Activated CD4-positive, CD25-positive, alpha-beta regulatory T cell treated with anti-CD3 and anti-CD28 coated beads, Interleukin-2, amount 50 U/mL, for 24 hours (primary cell): ENCODE results near the gene ATXN2.
"Not testable (repeated sequence)": the region's sequence is repeated elsewhere in the genome, so short reads cannot be mapped to it uniquely, and the experiment has no call there.

Source experiments
- ATAC-seq, 2 donors: fragments of 150-1000 bp; cut with Tn5 transposase; one replicate each; pipeline ENCODE4 v1.10.0; 2021; ENCODE audit warnings: mild to moderate bottlenecking in 1 of 2, moderate library complexity in 1 of 2

The ATXN2 gene, protein sequence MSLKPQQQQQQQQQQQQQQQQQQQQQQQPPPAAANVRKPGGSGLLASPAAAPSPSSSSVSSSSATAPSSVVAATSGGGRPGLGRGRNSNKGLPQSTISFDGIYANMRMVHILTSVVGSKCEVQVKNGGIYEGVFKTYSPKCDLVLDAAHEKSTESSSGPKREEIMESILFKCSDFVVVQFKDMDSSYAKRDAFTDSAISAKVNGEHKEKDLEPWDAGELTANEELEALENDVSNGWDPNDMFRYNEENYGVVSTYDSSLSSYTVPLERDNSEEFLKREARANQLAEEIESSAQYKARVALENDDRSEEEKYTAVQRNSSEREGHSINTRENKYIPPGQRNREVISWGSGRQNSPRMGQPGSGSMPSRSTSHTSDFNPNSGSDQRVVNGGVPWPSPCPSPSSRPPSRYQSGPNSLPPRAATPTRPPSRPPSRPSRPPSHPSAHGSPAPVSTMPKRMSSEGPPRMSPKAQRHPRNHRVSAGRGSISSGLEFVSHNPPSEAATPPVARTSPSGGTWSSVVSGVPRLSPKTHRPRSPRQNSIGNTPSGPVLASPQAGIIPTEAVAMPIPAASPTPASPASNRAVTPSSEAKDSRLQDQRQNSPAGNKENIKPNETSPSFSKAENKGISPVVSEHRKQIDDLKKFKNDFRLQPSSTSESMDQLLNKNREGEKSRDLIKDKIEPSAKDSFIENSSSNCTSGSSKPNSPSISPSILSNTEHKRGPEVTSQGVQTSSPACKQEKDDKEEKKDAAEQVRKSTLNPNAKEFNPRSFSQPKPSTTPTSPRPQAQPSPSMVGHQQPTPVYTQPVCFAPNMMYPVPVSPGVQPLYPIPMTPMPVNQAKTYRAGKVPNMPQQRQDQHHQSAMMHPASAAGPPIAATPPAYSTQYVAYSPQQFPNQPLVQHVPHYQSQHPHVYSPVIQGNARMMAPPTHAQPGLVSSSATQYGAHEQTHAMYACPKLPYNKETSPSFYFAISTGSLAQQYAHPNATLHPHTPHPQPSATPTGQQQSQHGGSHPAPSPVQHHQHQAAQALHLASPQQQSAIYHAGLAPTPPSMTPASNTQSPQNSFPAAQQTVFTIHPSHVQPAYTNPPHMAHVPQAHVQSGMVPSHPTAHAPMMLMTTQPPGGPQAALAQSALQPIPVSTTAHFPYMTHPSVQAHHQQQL

DNA sequence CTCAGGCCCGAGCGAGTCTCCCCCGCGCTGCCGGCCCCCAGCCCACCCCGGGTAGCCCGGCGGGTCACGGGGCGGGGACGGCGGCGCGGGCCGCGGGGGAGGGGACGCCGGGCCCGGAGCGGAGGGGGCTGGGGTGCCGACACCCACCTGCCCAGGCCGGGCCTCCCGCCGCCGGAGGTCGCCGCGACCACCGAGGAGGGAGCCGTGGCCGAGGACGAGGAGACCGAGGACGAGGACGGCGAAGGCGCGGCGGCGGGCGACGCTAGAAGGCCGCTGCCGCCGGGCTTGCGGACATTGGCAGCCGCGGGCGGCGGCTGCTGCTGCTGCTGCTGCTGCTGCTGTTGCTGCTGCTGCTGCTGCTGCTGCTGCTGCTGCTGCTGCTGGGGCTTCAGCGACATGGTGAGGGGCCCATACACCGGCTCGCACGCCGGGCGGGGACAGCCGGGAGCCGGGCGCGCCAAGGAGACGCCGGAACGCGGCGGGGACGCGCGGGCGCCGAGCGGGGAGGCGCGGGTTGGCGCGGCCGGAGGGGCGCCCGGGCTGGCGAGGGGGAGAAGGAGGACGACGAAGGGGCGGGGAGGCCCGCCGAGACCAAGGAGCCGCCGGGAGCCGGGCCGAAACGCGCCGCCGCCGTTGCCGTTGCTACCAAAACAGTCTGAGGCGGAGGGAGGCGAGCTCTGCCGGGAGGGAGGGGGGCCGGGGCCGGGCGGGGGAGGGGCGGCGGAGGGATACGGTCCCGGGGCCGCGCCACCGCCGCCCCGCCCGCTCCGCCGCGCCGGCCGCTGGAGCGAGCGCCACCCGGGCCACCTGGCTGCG is at the start of gene ATXN2:
ATXN2 (minus strand) TSS at position 679 of the 816 bp plus-strand sequence; CDS start at position 398, 281 bp downstream.
- peak; percentile 57 to 60 for ATAC-seq

DNA sequence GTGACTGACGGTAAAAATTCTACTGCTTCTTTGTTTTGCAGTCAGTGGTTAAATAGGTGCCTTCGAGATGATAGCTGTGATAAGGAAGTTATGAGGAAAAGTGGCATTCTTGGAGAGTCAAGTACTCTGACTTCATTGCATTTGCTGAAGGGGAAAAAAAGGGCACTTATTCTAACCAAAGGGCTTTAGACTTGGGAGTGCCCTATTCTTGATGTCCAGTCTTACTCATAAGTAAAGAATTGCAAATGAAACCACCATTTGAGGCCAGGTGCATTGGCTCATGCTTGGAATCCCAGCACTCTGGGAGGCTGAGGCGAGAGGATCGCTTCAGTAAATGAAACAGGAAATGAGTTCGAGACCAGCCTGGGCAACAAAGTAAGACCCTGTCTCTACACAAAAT is 46.3 kb upstream of the ATXN2 start:
- no peak for ATAC-seq

DNA sequence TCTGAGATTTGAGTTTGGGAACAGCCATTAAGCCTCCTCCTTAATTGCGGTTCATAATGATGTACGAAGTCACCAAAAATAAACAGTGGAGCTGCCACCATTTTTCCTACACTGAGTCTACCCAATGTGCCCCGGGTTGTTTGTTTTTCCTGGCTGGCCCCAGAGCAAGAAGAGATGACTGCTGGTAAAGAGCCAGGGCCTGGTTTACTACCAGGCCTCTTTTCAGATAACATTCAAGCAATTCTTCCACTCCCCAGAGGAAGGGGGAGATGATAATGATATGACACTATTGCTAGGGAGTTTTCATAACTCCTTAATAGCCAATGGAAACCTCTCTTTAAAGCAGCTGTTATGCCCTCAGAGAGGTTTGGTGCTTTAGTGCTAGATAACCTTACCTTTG is 44.3 kb upstream of the ATXN2 start:
- ATAC-seq, result no peak

DNA sequence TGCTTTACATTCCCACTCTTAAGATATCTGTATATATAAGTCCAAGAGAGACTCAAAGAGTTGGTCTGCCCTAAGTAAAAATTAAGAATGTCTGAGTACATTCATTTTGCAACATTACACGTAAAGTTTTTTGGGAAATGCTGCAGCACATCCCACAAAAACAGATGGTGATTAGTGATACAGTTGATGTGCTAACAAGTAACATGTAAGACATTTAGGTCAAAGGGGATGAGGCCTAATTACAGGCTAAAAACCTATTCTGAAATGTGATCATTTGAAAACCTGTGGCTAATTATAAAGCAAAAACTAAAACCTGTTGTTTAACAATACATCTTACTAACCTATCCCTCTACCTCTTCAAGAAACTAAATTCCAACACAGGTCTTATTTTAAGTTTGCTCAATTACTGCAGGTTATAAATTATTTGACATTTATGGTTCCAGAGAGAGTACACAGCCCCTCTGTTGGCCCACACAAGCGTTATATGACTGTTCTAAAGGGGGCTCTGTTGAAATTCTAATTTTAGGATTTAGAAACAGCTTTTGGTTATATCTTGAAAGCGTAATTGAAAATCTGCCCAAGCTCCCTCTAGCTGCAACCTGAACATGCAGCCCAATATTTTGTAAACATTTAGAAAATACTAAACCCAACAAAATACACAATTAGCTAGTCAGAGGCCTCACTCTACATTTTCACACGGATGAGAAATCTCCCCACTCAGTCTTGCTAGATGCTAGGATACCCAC is 43.7 kb upstream of the ATXN2 start:
- no peak for ATAC-seq

DNA sequence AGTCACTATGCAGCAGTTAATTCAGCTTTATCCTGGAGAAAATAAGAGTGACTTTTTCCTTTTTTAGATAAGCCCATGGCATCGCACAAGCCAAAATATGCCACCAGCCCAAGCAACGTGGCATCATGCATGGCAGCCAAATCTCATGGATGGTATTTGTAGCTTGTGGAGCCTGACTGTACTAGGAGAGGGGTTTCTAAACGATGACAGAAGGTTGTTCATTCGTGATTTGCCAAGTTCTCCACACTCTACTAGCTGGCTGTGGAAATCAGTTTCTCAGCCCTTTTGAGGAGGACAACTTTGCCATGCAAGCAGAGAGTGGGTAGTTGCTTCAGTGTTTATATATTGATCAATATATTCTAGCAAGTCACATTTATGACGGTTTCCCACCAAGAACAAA is 41.4 kb upstream of the ATXN2 start:
- ATAC-seq, result no peak

DNA sequence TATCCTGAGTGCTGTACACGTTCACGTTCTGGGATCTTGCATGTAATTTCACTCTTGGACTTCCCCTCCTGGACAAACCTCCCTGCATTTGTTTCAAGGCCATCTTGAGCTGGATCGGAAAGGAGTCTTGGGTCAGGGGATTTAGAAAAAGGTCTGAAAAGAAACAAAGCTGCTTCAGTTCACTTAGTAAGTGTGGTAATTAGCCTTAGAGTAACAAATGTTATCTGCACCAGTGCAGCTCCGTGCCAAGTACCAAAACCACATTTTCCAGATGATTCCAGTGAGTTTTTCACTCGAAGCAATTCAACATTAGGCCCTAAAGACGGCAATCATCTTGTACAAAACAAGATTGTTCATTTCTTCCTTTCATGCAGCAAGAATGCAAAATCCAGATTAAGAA is 39.4 kb upstream of the ATXN2 start:
- ATAC-seq, result no peak

DNA sequence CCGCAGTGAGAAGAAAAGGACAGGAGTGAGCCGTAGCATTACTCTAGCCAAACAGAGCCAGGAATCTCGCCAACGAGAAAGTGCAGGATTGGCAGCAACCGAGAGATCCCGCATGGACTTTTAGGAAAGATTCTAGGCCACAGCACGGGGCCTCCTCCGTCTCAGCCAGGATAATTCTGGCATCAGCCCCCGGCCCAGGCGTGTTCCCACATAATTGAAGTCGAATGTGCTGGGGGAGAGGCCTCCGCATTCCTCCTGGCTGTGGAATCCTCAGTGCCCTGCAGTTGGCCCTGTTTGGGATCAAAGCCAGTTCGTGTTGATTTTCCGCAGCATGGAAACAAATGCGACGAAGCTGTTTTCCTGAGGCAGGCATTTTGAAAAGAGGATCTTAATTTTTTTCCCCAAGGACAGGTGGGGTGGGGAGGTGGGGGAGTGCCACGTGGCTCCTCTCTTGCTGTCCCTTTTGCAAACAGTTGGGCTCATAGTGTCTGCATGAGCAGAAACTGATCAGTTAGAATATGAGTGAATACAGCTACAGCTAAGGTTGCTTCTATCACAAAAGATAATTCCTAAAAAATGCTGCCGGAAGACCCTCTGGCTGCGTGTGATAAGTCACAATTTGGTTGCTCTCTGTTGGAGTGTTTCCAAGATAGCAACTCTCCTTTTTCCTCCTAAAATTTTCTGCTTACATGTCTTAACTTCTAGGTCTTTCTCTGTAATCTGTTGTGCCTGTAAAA is 37.3 kb upstream of the ATXN2 start:
- no peak for ATAC-seq

DNA sequence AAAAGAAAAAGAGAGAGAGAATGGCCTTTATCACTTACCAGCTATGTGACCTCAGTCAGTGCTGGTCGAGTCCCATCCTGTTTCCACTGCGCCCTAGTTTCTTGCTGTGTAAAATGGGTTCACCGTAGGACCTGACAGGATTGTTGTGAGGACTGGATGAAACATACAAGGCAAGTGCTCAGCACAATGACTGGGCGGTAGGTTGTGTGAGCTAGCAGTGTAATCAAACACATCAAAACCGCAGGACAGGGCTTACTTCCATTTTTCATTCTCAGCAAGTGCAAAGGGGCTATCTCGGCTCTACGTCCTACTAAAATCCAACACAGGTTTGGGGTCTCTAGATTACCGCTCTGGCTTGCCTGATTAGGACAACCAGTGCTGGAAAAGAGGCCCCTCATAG is 36.4 kb upstream of the ATXN2 start:
- no peak for ATAC-seq

DNA sequence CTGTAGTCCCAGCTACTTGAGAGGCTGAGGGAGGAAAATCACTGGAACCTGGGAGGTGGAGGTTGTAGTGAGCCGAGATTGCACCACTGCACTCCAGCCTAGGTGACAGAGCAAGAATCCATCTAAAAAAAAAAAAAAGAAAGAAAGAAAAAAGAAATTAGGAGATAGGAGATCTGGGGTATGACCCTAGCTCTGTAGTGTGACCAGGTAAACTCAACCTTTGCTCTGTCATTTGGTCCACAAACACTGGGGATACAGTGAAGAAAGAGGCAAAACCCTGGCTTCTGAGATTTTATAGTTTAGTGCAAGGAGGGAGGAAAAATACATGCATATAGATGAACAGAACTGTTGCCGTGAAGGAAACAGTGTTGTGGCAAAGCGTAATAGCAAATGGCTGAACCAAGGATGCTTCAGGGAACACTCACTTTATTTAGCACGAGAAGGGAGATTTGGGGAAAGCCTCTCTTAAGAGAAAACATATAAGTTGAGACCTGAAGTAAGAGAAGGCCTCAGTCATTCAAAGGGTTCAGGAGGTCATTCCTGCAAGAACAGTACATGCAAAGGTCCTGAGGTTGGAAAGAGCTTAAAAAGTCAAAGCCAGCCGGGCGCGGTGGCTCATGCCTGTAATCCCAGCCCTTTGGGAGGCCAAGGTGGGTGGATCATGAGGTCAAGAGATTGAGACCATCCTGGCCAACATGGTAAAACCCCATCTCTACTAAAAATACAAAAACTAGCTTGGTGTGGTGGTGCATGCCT is 29.6 kb upstream of the ATXN2 start:
- ATAC-seq, result no peak

DNA sequence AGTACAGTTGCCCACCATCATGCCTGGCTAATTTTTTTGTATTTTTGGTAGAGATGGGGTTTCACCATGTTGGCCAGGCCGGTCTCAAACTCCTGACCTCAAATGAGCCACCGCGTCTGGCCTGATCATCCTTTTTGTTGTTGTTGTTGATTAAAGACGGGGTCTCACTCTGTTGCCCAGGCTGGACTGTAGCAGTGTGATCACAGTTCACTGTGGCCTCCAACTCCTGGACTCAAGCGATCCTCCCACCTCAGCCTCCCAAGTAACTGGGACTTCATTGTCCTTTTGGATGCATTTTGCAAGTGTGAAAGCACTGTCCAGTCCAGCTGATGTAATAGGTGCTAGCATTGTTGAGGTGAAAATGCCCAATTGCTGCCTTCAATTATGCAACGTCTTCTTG is 27.1 kb upstream of the ATXN2 start:
- no peak for ATAC-seq

DNA sequence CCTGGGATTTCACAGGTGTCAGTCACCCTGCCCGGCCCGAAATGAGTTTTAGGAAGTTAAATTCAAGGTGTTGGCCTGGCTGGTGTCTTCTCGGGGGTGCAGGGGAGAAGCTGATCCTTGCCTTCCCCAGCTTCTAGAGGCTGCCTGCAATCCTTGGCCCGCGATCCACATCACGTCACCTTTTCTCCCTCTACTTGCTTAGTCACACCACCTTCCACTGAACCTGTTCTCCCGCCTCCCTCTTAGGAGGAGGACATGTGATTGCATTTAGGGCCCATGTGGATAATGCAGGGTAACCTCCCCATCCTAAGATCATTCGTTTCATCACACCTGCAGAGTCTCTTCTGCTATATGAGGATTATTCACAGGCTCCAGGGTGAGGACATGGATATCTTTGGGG is 25.4 kb upstream of the ATXN2 start:
- no peak for ATAC-seq

DNA sequence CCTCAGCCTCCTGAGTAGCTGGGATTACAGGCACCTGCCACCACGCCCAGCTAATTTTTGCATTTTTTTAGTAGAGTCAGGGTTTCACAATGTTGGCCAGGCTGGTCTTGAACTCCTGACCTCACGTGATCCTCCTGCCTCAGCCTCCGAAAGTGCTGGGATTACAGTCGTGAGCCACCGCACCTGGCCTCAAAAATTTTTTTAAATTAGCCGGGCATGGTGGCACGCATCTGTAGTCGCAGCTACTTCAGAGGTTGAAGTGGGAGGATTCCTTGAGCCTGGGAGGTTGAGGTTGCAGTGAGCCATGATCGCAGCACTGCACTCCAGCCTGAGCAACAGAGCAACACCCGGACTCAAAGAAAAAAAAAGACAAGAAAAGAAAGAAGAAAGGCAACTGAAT is 18.7 kb upstream of the ATXN2 start:
- not testable (repeated sequence) for ATAC-seq

DNA sequence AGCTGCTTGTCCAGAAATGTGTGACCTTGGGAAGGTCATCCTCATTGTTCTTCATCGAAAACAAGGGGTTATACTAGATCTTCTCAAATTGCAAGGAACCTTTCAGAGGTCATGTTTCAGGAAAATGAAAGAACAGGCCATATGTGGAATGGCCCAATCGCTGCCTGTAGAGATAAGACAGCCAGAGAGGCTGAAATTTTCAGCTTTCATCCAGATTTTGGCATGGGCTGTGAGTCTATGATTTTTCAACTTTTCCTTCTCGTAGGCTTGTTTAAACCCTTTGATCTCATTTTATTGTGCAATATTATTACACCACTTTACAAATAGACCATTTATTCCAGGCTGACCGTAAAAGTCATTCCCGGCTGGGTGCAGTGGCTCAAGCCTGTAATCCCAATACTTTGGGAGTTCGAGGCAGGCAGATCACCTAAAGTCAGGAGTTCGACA is 17.1 kb upstream of the ATXN2 start:
- no peak for ATAC-seq

DNA sequence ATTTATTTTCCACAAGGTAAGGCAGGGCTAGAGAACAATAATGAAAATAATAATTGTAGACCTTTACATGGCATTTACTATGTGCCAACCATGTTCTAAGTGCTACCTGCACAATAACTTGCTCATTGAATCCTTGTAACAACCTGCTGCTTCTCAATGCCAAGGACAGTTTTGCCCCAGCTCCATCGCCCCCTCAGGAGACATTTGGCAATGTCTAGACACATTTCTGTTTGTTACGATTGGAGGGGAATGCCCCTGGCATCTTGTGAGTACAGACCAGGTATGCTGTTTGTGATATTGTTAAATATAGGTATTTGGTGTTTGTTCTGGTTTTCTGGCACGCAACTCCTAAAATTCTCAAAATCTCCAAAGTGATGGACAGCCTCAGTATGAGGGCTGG is 8.1 kb upstream of the ATXN2 start:
- no peak for ATAC-seq

DNA sequence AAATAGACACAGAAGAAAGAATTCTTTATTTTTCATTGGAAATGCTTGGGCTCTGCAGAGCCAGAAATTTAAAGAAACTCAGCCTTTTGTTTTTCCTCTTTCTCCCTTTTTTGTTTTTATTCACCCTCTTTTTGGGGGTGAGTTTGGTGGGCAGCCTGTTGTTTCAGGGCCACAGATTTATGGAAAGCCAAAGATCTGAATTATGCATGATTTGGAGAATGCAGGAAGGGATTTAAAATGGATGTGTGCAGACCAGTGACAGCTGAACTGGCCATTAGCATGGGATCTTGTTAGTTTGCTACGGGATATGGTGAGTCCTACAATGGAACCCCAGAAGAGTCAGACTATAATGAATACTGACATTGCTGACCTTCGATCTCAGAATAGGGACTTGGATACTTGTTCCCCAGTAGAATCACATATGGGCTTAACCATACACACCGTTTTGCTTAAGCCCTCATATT is 7.7 kb upstream of the ATXN2 start:
- no peak for ATAC-seq

DNA sequence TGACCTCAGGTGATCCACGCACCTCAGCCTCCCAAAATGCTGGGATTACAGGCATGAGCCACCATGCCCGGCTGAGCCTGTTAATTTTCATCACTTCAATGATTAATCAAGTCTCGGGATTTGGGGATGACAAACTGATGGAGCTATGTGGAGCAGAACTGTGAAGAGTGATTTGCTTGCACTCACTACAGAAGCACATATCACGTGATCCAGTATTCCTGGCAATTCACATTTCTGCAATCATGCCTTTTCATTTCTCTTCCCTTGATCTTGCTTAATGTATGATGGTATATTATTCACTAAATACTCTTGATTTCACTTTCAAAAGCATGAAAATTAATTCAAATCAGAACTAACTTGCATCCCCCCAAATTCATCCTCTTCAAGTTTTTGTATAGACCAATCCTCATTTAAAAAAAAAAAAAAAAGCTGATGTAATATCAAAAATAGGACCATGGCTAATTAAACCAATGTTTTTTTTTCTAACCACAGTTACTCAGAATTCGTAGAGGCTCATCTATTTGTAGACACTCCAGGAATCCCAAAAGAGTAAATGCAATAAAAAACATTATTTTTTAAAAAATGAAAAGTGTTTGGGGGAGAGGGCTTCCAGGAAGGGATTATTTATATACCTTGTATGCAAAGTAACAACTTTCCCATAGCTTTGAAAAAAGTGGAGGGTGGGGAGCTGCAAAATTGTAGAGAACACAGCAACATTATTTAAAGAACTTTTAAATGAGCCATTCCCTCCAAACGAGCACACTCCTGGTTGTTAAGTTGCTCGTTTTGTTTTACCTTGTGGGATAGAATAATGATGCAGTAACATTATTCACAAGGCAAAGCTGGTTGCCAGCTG is 7.0 kb upstream of the ATXN2 start:
- ATAC-seq, result no peak

DNA sequence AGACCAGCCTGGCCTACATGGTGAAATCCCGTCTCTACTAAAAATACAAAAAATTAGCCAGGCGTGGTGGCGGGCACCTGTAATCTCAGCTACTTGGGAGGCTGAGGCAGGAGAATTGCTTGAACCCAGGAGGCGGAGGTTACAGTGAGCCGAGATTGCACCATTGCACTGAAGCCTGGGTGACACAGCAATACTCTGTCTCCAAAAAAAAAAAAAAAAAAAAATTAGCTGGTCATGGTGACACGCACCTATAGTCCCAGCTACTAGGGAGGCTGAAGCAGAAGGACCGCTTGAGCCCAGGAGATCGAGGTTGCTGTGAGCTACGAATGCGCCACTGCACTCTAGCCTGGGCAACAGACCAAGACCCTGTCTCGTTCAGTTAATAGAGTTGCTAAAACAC is 3.7 kb upstream of the ATXN2 start:
- ATAC-seq, result not testable (repeated sequence)

DNA sequence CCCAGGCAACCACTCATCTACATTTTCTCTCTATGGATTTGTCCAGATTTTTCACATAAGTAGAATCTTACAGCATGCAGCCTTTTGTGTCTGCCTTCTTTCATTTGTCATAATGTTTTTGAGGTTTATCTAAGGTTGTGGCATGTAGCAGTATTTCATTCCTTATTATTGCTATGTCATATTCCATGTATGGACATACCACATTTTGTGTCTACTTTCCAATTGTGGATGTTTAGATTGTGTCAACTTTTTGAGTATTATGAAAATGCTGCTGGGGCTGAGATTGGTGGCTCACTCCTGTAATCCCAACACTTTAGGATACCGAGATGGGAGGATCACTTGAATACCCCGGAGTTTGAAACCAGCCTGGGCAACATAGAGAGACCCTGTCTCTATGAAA is 3.2 kb upstream of the ATXN2 start:
- ATAC-seq, result no peak

DNA sequence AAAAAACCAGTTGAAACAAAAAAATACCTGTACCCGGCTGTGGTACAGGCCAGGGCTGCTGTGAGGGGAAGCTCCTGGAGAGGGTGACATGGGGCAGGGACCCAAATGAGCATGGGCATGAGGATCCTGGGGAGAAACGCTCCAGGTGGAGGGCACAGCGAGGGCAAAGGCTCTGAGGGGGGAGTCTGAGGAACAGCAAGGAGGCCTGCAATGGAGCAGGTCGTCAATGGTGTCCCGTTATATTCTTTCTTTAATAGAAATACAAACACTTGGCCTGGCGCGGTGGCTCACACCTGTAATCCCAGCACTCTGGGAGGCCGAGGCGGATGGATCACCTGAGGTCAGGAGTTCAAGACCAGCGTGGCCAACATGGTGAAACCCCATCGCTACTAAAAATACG is 1.9 kb upstream of the ATXN2 start:
- not testable (repeated sequence) for ATAC-seq
